Loucy (cell line): ENCODE measurements around the gene SMC6.

Experiments
- H2AFZ ChIP-seq: fragments of 200-600 bp; sonication (generic); 2 replicates; pipeline ENCODE4 v1.6.0; 2016; ENCODE audit warnings: antibody characterized with exemption, mild to moderate bottlenecking, low read length, moderate library complexity
- H3F3A ChIP-seq: fragments of 200-600 bp; 2 replicates; pipeline ENCODE4 v1.6.0; 2016; ENCODE audit warnings: antibody characterized with exemption, low read depth, mild to moderate bottlenecking
- H3K27me3 ChIP-seq: fragments of 200-600 bp; sonication (generic); 2 replicates; pipeline ENCODE4 v1.6.1; 2014; ENCODE audit warnings: low read length, mild to moderate bottlenecking; ENCODE audit not compliant: insufficient read depth, poor library complexity, severe bottlenecking
- H3K36me3 ChIP-seq: fragments of 200-600 bp; sonication (generic); 2 replicates; pipeline ENCODE4 v1.6.1; 2016; ENCODE audit warnings: low read length; ENCODE audit not compliant: insufficient read depth
- H3K4me1 ChIP-seq: fragments of 200-600 bp; sonication (generic); 2 replicates; pipeline ENCODE4 v1.5.1; 2014; ENCODE audit warnings: low read length, mild to moderate bottlenecking; ENCODE audit not compliant: insufficient read depth, poor library complexity, severe bottlenecking
- H3K4me2 ChIP-seq: fragments of 200-600 bp; sonication (generic); 2 replicates; pipeline ENCODE4 v1.6.0; 2014; ENCODE audit warnings: antibody characterized with exemption, low read length, low read depth, mild to moderate bottlenecking; ENCODE audit not compliant: poor library complexity, severe bottlenecking
- H3K4me3 ChIP-seq: fragments of 200-600 bp; sonication (generic); 2 replicates; pipeline ENCODE4 v1.5.1; 2014; ENCODE audit warnings: low read length, mild to moderate bottlenecking, mixed read lengths; ENCODE audit not compliant: poor library complexity, severe bottlenecking
- H3K79me2 ChIP-seq: fragments of 200-600 bp; sonication (generic); 2 replicates; pipeline ENCODE4 v1.6.1; 2014; ENCODE audit warnings: low read length; ENCODE audit not compliant: insufficient read depth
- H3K9ac ChIP-seq: fragments of 200-600 bp; sonication (generic); 2 replicates; pipeline ENCODE4 v1.6.0; 2014; ENCODE audit warnings: mild to moderate bottlenecking, low read depth, low read length, moderate library complexity; ENCODE audit not compliant: poor library complexity, severe bottlenecking
- H3K9me2 ChIP-seq: fragments of 200-600 bp; sonication (generic); replicated peaks from 2 replicates; pipeline ENCODE4 v1.6.1; 2016; ENCODE audit warnings: low read depth, low read length, mixed read lengths
- H3K9me3 ChIP-seq: fragments of 200-600 bp; sonication (generic); 2 replicates; pipeline ENCODE4 v1.6.1; 2014; ENCODE audit warnings: mild to moderate bottlenecking, antibody characterized with exemption, low read length, low read depth; ENCODE audit not compliant: insufficient read depth
- H4K20me1 ChIP-seq: fragments of 200-600 bp; sonication (generic); 2 replicates; pipeline ENCODE4 v1.6.0; 2014; ENCODE audit warnings: antibody characterized with exemption, low read length, mild to moderate bottlenecking; ENCODE audit not compliant: insufficient read depth, poor library complexity, severe bottlenecking
- CTCF ChIP-seq: fragments of 200-600 bp; sonication (generic); conservative IDR thresholded peaks from 2 replicates; pipeline ENCODE4 v1.5.1; 2014; ENCODE audit warnings: mild to moderate bottlenecking, antibody characterized with exemption, low read length
- EZH2phosphoT487 ChIP-seq: fragments of 200-600 bp; IDR thresholded peaks from 2 replicates; pipeline ENCODE4 v1.6.1; 2018; ENCODE audit warnings: antibody characterized with exemption, mild to moderate bottlenecking, moderate library complexity, borderline replicate concordance

SMC6 gene

GRCh38 chr2:17649026-17649425 lies 104.6 kb downstream of the SMC6 start:
- Histone ChIP-seq H3K9ac (no peak overlapping the region), H3F3A (no peaks in the 10 kb centered on the region), H4K20me1 (no peaks in the 10 kb centered on the region), H3K9me3 (no peaks in the 10 kb centered on the region), H3K4me2 (no peak overlapping the region), H3K36me3 (no peaks in the 10 kb centered on the region), H2AFZ (no peak overlapping the region), H3K27me3 (no peaks in the 10 kb centered on the region), H3K79me2 (no peaks in the 10 kb centered on the region), H3K4me1 (no peaks in the 10 kb centered on the region), H3K4me3 (no peak overlapping the region), H3K9me2 (no peaks in the 10 kb centered on the region)
- no peak for TF ChIP-seq EZH2phosphoT487
- no peak for TF ChIP-seq CTCF

- H3K4me2 ChIP-seq: no peak overlapping the region
- no peaks in the 10 kb centered on the region for H3K9me3 ChIP-seq
- no peak for TF ChIP-seq EZH2phosphoT487
- TF ChIP-seq CTCF: no peak
- no peaks in the 10 kb centered on the region for H4K20me1 ChIP-seq
- no peaks in the 10 kb centered on the region for H3K36me3 ChIP-seq
- no peaks in the 10 kb centered on the region for H3K79me2 ChIP-seq
- H3K9me2 ChIP-seq: no peaks in the 10 kb centered on the region
- H3K4me3 ChIP-seq: no peak overlapping the region
- H2AFZ ChIP-seq: no peak overlapping the region
- no peaks in the 10 kb centered on the region for H3K27me3 ChIP-seq
- H3F3A ChIP-seq: no peaks in the 10 kb centered on the region
- H3K9ac ChIP-seq: no peak overlapping the region
- H3K4me1 ChIP-seq: no peaks in the 10 kb centered on the region
Measured at GRCh38 chr2:17648581-17648980, 105.0 kb downstream of the SMC6 start.

- H3F3A ChIP-seq: no peaks in the 10 kb centered on the region
- H3K4me1 ChIP-seq: no peaks in the 10 kb centered on the region
- no peaks in the 10 kb centered on the region for H3K9me2 ChIP-seq
- no peak overlapping the region for H3K4me3 ChIP-seq
- no peaks in the 10 kb centered on the region for H4K20me1 ChIP-seq
- H3K9ac ChIP-seq: no peak overlapping the region
- H3K27me3 ChIP-seq: no peaks in the 10 kb centered on the region
- H3K9me3 ChIP-seq: no peaks in the 10 kb centered on the region
- no peak overlapping the region for H3K4me2 ChIP-seq
- no peaks in the 10 kb centered on the region for H3K79me2 ChIP-seq
- TF ChIP-seq CTCF (no peak), EZH2phosphoT487 (no peak)
- no peaks in the 10 kb centered on the region for H3K36me3 ChIP-seq
- no peak overlapping the region for H2AFZ ChIP-seq
Measured at GRCh38 chr2:17646838-17647701, 106.5 kb downstream of the SMC6 start.
